HepG2 (cell line): ENCODE results near the gene MYH9. TPM values are rescaled to one million over a fixed set of nuclear protein-coding genes. Genes with fewer than 3 reads are reported as not detected.
A peak's percentile ranks its signal among the peaks of the same experiment; 100 is the strongest.
"Not testable (repeated sequence)": the region's sequence is repeated elsewhere in the genome, so short reads cannot be mapped to it uniquely, and the experiment has no call there.

Experiments used
- ATAC-seq: fragments of 200-7000 bp; cut with Tn5 transposase; 3 replicates; pipeline ENCODE4 v1.9.1; 2020; ENCODE audit warnings: mild to moderate bottlenecking, moderate library complexity
- BruUV-seq: library from RNA; stranded (reverse); fragments of 400-500 nt; replicated peaks from 2 replicates; lab custom pipeline; 2021; lab: Mats Ljungman, UMichigan
- CTCF ChIA-PET: fragments of 300-600 bp; formaldehyde crosslinking; extraction: SDS; loops from one replicate; lab custom pipeline; 2021; ENCODE audit warnings: low total read pairs, inconsistent platforms, low intra/inter-chr PET ratio; lab: Yijun Ruan, JAX
- POLR2A ChIA-PET: fragments of 350-600 bp; sonication (Branson Sonifier 250); formaldehyde crosslinking; loops from one replicate; lab custom pipeline; 2020; ENCODE audit warnings: antibody characterized with exemption, inconsistent platforms; lab: Yijun Ruan, JAX
- DNase-seq: peaks from one replicate; pipeline ENCODE4 v3.0.0-alpha.2; 2015; ENCODE audit warnings: low spot score
- FAIRE-seq: peaks from 3 replicates; lab custom pipeline; 2011; peaks lifted over from hg19 to GRCh38; lab: Jason Lieb, UNC
- H2AFZ ChIP-seq: one replicate; pipeline ENCODE4 v1.6.1; 2011; ENCODE audit warnings: low read length, inconsistent platforms
- H3K27ac ChIP-seq: fragments of 300-600 bp; 3 replicates; pipeline ENCODE4 v1.8.0; 2011; ENCODE audit warnings: mixed run types, mild to moderate bottlenecking, mixed read lengths, low read length, inconsistent platforms; ENCODE audit not compliant: insufficient read depth; ENCODE audit errors: extremely low read length
- H3K27me3 ChIP-seq, 2 experiments: fragments of 200-600 bp in 1 of 2; 2 replicates in 1 of 2; 3 replicates in 1 of 2; pipeline versions ENCODE4 v1.6.0 to v1.8.0; 2011; ENCODE audit warnings: low read length in 2 of 2, mild to moderate bottlenecking in 2 of 2, moderate library complexity in 2 of 2, inconsistent platforms in 1 of 2; ENCODE audit not compliant: insufficient read depth in 2 of 2, control insufficient read depth in 1 of 2
- H3K36me3 ChIP-seq, 2 experiments: fragments of 200-600 bp in 1 of 2; replicated peaks in 1 of 2; 2 replicates in 1 of 2; 3 replicates in 1 of 2; pipeline versions ENCODE4 v1.5.1 to v1.8.0; 2011; ENCODE audit warnings: low read length in 2 of 2, inconsistent platforms in 1 of 2; ENCODE audit not compliant: insufficient read depth in 2 of 2, control insufficient read depth in 1 of 2
- H3K4me1 ChIP-seq: 2 replicates; pipeline ENCODE4 v1.5.1; 2012; ENCODE audit warnings: low read length, inconsistent platforms; ENCODE audit not compliant: insufficient read depth
- H3K4me2 ChIP-seq: 2 replicates; pipeline ENCODE4 v1.6.0; 2011; ENCODE audit warnings: low read depth, low read length, inconsistent platforms
- H3K4me3 ChIP-seq, 3 experiments: fragments of 200-600 bp in 1 of 3; sonication (generic), shearing (Covaris generic) in 1 of 3; replicated peaks in 1 of 3; 2 replicates each; pipeline ENCODE4 v1.5.1; 2011 to 2016; ENCODE audit warnings: low read length in 3 of 3, inconsistent platforms in 2 of 3, low read depth in 2 of 3, mild to moderate bottlenecking in 2 of 3, control low read depth in 1 of 3, mixed read lengths in 1 of 3; ENCODE audit not compliant: insufficient read depth in 1 of 3
- H3K79me2 ChIP-seq: one replicate; pipeline ENCODE4 v1.6.1; 2011; ENCODE audit warnings: low read length, inconsistent platforms; ENCODE audit not compliant: insufficient read depth
- H3K9ac ChIP-seq: 2 replicates; pipeline ENCODE4 v1.6.0; 2011; ENCODE audit warnings: mild to moderate bottlenecking, low read depth, low read length, inconsistent platforms; ENCODE audit not compliant: insufficient read depth
- H3K9me3 ChIP-seq: 2 replicates; pipeline ENCODE4 v1.5.1; 2012; ENCODE audit warnings: mild to moderate bottlenecking, low read length
- H4K20me1 ChIP-seq: 2 replicates; pipeline ENCODE4 v1.6.0; 2011; ENCODE audit warnings: inconsistent platforms, mild to moderate bottlenecking, low read length, moderate library complexity; ENCODE audit not compliant: insufficient read depth
- ARID5B ChIP-seq: IDR thresholded peaks from 2 replicates; pipeline ENCODE4 v1.4.0; 2020; ENCODE audit warnings: mild to moderate bottlenecking, missing genetic modification reagents
- ARNTL ChIP-seq: sonication (generic); formaldehyde crosslinking; IDR thresholded peaks from 2 replicates; pipeline ENCODE4 v1.4.0; 2020; ENCODE audit warnings: mild to moderate bottlenecking, missing genetic modification reagents
- BCL6 ChIP-seq: IDR thresholded peaks from 2 replicates; pipeline ENCODE4 v1.6.1; 2016; ENCODE audit warnings: missing genetic modification reagents, missing compliant biosample characterization
- CHCHD3 ChIP-seq: sonication (generic); formaldehyde crosslinking; IDR thresholded peaks from 2 replicates; pipeline ENCODE4 v1.8.0; 2022; ENCODE audit warnings: mild to moderate bottlenecking, missing genetic modification reagents, moderate library complexity
- CREB1 ChIP-seq, 2 experiments: fragments of 450-650 bp in 1 of 2; IDR thresholded peaks; 2 replicates each; pipeline ENCODE4 v1.6.1; 2016 to 2017; ENCODE audit warnings: control low read depth in 1 of 2, mild to moderate bottlenecking in 1 of 2, missing compliant biosample characterization in 1 of 2, missing genetic modification characterization in 1 of 2
- HMGXB4 ChIP-seq, 2 experiments: sonication (generic) in 1 of 2; formaldehyde crosslinking in 1 of 2; IDR thresholded peaks; 2 replicates each; pipeline versions ENCODE4 v1.4.0 to v1.6.1; 2018 to 2020; ENCODE audit warnings: missing genetic modification reagents in 2 of 2, borderline replicate concordance in 1 of 2, low read depth in 1 of 2, mild to moderate bottlenecking in 1 of 2, missing biosample characterization in 1 of 2
- IRX3 ChIP-seq: sonication (generic); formaldehyde crosslinking; IDR thresholded peaks from 2 replicates; pipeline ENCODE4 v1.8.1; 2023; ENCODE audit warnings: mild to moderate bottlenecking, low read depth, missing genetic modification reagents, borderline replicate concordance
- RARA ChIP-seq: IDR thresholded peaks from 2 replicates; pipeline ENCODE4 v1.6.1; 2016; ENCODE audit warnings: missing genetic modification reagents, missing compliant biosample characterization
- SOX5 ChIP-seq: IDR thresholded peaks from 2 replicates; pipeline ENCODE4 v1.6.1; 2016; ENCODE audit warnings: borderline replicate concordance
- ZBTB38 ChIP-seq: sonication (generic); formaldehyde crosslinking; IDR thresholded peaks from 2 replicates; pipeline ENCODE4 v1.5.1; 2020; ENCODE audit warnings: mild to moderate bottlenecking, missing genetic modification reagents
- ZNF546 ChIP-seq: sonication (generic); formaldehyde crosslinking; conservative IDR thresholded peaks from 2 replicates; pipeline ENCODE4 v1.8.1; 2023; ENCODE audit warnings: mild to moderate bottlenecking, missing genetic modification reagents
- ZSCAN12 ChIP-seq: sonication (generic); formaldehyde crosslinking; IDR thresholded peaks from 2 replicates; pipeline ENCODE4 v1.9.0; 2021; ENCODE audit warnings: mild to moderate bottlenecking, missing genetic modification reagents
- WGBS: methylation state at CpG from one replicate; pipeline ENCODE4 v1.1.6; 2017; ENCODE audit warnings: low lambda C conversion rate; 5-methylcytosine and 5-hydroxymethylcytosine counted together
- in situ Hi-C: cut with HindIII; loops from 2 replicates; pipeline ENCODE4 v1.10.0; 2017; ENCODE audit warnings: low pct_unique_long_range_greater_than_20kb; ENCODE audit not compliant: extremely low pct_ligation_motif_present
- intact Hi-C: fragments of 100-400 bp; cut with micrococcal nuclease; formaldehyde crosslinking; loops from one replicate; pipeline ENCODE4 v1.10.0; 2022; ENCODE audit not compliant: unreplicated experiment
- polyA plus RNA-seq, 8 experiments: library from polyadenylated mRNA; depleted of rRNA in 3 of 8; stranded (reverse) in 7 of 8; unstranded in 1 of 8; fragments of >200 nt; fragmentation: Illumina TruSeq in 4 of 8; extraction: Trizol in 4 of 8; gene quantifications; 2 replicates each; pipeline versions ENCODE4 v1.2.1 to v1.2.3, GENCODE V29; 2011 to 2016; ENCODE audit warnings: low read depth in 4 of 8, missing spikeins in 1 of 8, mixed read lengths in 1 of 8; ENCODE audit not compliant: insufficient read depth in 1 of 8
- total RNA-seq, 5 experiments: library from RNA; depleted of rRNA; stranded (reverse); fragments of >200 nt; fragmentation: Illumina TruSeq; extraction: Trizol; gene quantifications; 2 replicates each; pipeline ENCODE4 v1.2.3, GENCODE V29; 2016; ENCODE audit warnings: low read depth in 1 of 5

Gene MYH9
- total and polyA plus RNA-seq, 2 of the 13 experiments (the other 11 are each of a cell fraction or from before 2014, with no cell fraction given): 50.7 to 98.5 TPM

GRCh38 chr22:36409554-36409910 is 21.8 kb upstream of the MYH9 start:
- 58% methylated on average over 15 of the region's 15 CpGs for WGBS
- TSS peak; percentile 93 for BruUV-seq
- POLR2A ChIA-PET: interaction anchor here (0.9 to 2.8 kb wide), 19 partner anchors 10 to 72 kb away, joined by 3 to 63 read pairs (median 11); partner anchors contain the start of genes MYH9 and TXN2
- H3K36me3 ChIP-seq; H2AFZ ChIP-seq; H3K9me3 ChIP-seq; H3K79me2 ChIP-seq; ATAC-seq; CTCF ChIA-PET; H4K20me1 ChIP-seq; DNase-seq; intact Hi-C loops; in situ Hi-C loops; FAIRE-seq; H3K27me3 ChIP-seq; TF ChIP-seq CREB1 (IDR thresholded peaks at IDR 0.05): not testable (repeated sequence)
- Histone ChIP-seq H3K4me2 (peak overlapping the region; percentile 88), H3K4me3 (peak overlapping the region; percentile 56 to 72 (median 56)), H3K4me1 (peaks cover 69% of the 10 kb centered on the region), H3K27ac (peak overlapping the region; percentile 90), H3K9ac (peak overlapping the region; percentile 62)
- TF ChIP-seq ARNTL (CRISPR knock-in tag): peak; percentile 2; the same call in 1 of the 2 replicates
- TF ChIP-seq CREB1 (CRISPR knock-in tag; IDR thresholded peaks at IDR 0.05): 0 out of 2 replicates have a peak, but pooled peaks have one; percentile 7
- TF ChIP-seq ZSCAN12 (CRISPR knock-in tag): 0 out of 2 replicates have a peak, but pooled peaks have one; percentile 39
- TF ChIP-seq ZBTB38: 0 out of 2 replicates have a peak, but pooled peaks have one; percentile 32
- peak; percentile 58; the same call in 1 of the 2 replicates for TF ChIP-seq ZNF546 (CRISPR knock-in tag)

GRCh38 chr22:36409056-36409455 is 21.3 kb upstream of the MYH9 start:
- in situ Hi-C loops: no loop called here
- DNase-seq (no peak), FAIRE-seq (no peak), ATAC-seq (no peak)
- WGBS: 5% methylated on average over 2 of the region's 2 CpGs
- peak overlapping the region; percentile 12 for H3K27ac ChIP-seq
- peak overlapping the region; percentile 62 for H3K9ac ChIP-seq
- H3K9me3 ChIP-seq: no peaks in the 10 kb centered on the region
- POLR2A ChIA-PET: interaction anchor here (2.1 to 2.5 kb wide), 3 partner anchors 10 to 24 kb away, joined by 15 to 25 read pairs (median 21); no protein-coding TSS in a partner anchor
- no peaks in the 10 kb centered on the region for H3K79me2 ChIP-seq
- H4K20me1 ChIP-seq: no peaks in the 10 kb centered on the region
- intact Hi-C loops: no loop called here
- CTCF ChIA-PET: no interaction called here
- peak overlapping the region; percentile 88 for H3K4me2 ChIP-seq
- no TSS peak for BruUV-seq
- no peak overlapping the region for H2AFZ ChIP-seq
- H3K4me1 ChIP-seq: peaks cover 69% of the 10 kb centered on the region
- H3K4me3 ChIP-seq: peak overlapping the region in 2 of 3 experiments; percentile 56 to 72; a peak in 2 of 6 replicates
- H3K27me3 ChIP-seq: no peaks in the 10 kb centered on the region
- H3K36me3 ChIP-seq: no peaks in the 10 kb centered on the region
- TF ChIP-seq BCL6 (0 out of 2 replicates have a peak, but pooled peaks have one; percentile 16), HMGXB4 (CRISPR knock-in tag; IDR thresholded peaks at IDR 0.05; ENCODE audit: borderline replicate concordance in 1 of 2, low read depth in 1 of 2) (no peak), IRX3 (CRISPR knock-in tag) (0 out of 2 replicates have a peak, but pooled peaks have one; percentile 1), RARA (CRISPR knock-in tag) (peak; percentile 37; the same call in 1 of the 2 replicates), ARID5B (CRISPR knock-in tag) (0 out of 2 replicates have a peak, but pooled peaks have one; percentile 11), CHCHD3 (CRISPR knock-in tag) (no peak), SOX5 (CRISPR knock-in tag) (0 out of 2 replicates have a peak, but pooled peaks have one; percentile 21)
